HL-60/S4 treated with retinoic acid at 250 ng/mL for 4 days and 3 days (cell line): ENCODE results near the gene DNASE2B.
"Not testable (repeated sequence)": the region's sequence is repeated elsewhere in the genome, so short reads cannot be mapped to it uniquely, and the experiment has no call there.

Experiments used
- in situ Hi-C: fragments of 300-500 bp; cut with MboI; formaldehyde crosslinking; loops from 2 replicates; pipeline ENCODE4 v1.7.0; 2022; ENCODE audit warnings: low sequenced_read_pairs

The DNASE2B gene

GRCh38 chr1:84442747-84443646 lies 44.7 kb downstream of the DNASE2B start:
- in situ Hi-C loops: not testable (repeated sequence)

- in situ Hi-C loops: not testable (repeated sequence)
Observed at GRCh38 chr1:84448704-84449103, 50.4 kb downstream of the DNASE2B start.

DNA sequence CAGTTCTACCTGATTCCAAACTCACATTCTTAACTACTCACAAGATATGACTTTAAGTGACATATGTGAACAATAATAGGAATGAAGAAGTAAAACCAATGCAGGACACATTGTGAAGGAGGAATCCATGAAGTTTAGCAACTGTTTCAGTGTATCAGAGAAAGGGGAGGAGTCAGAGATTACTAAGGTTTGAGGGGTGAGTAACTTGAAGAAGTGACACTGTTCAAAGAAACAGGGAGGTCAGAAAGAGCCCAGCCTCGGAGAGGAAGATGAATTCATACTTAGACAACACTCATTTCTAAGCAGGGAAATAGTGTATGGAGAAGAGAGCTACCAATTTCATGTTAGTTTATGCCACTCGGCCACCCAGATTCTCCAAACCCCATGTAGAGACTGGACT lies 52.6 kb downstream of the DNASE2B start:
- in situ Hi-C loops: no loop called here

DNA sequence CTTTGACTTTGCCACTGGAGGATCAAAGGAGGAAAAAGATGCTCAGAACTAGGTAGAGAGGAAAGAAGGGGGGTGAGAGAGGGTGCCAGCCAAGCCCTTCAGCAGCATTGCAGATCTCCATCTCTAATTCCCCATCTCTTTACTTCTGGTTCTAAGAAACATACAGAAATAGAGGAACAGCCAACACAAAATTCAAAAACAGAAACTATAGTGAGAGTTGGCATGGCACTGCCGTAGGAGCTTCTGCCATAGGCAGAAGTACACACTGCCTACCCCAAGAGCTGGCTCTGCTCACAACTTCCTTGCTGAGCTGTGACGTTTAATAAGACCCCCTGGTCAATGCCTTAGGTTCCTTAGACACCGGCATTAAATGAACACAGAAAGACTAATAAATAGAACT lies 54.2 kb downstream of the DNASE2B start:
- in situ Hi-C loops: no loop called here

- in situ Hi-C loops: no loop called here
Observed at GRCh38 chr1:84462118-84462517, 63.8 kb downstream of the DNASE2B start.
